ENCODE measurements around the gene AOPEP.

- TF ChIP-seq CTCF (IDR thresholded peaks at IDR 0.05; ENCODE audit: insufficient read depth, low read depth, low read length) (no peak), EZH2 (IDR thresholded peaks at IDR 0.05; ENCODE audit: insufficient read depth, low read length) (no peak)
Observed at GRCh38 chr9:94937214-94937903, 210.9 kb downstream of the AOPEP start.

All from astrocyte (in vitro differentiated cells and primary cell).